D721Med (cell line): ENCODE results near the gene B4GALT2.

ENCODE experiments used
- DNase-seq: peaks from one replicate; pipeline ENCODE4 v3.0.0; 2011; ENCODE audit warnings: low spot score; ENCODE audit not compliant: insufficient read length
- FAIRE-seq: peaks from 2 replicates; lab custom pipeline; 2011; peaks lifted over from hg19 to GRCh38; lab: Jason Lieb, UNC
- TF ChIP-seq, protein P1 (sequence below): IDR thresholded peaks from 2 replicates; pipeline ENCODE4 v1.5.1; 2012; ENCODE audit warnings: mild to moderate bottlenecking, control low read depth; ENCODE audit not compliant: insufficient read depth; ENCODE audit errors: missing control alignments

B4GALT2 gene

DNA sequence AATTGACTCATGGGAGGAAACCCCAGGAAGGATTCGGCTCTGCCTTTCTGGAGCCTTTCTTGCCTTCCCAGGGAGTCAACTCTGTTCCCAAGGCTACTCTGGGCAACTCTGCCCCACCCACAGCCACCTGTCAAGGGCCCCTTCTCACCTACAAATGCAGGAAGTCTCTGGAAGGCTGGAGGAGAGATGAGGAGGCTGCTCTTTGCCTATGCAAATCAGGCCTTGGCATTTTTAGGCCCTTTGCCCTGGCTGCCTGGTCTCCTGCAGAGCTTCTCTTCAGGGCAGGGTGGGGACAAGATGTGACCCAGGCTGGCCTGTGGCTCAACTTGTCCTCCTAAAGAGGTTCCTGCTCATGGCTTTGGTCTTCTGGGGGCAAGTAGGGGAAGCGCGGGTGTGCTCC, 46.8 kb downstream of the B4GALT2 start:
- FAIRE-seq, result no peak
- no peak for DNase-seq
- TF ChIP-seq, protein P1, sequence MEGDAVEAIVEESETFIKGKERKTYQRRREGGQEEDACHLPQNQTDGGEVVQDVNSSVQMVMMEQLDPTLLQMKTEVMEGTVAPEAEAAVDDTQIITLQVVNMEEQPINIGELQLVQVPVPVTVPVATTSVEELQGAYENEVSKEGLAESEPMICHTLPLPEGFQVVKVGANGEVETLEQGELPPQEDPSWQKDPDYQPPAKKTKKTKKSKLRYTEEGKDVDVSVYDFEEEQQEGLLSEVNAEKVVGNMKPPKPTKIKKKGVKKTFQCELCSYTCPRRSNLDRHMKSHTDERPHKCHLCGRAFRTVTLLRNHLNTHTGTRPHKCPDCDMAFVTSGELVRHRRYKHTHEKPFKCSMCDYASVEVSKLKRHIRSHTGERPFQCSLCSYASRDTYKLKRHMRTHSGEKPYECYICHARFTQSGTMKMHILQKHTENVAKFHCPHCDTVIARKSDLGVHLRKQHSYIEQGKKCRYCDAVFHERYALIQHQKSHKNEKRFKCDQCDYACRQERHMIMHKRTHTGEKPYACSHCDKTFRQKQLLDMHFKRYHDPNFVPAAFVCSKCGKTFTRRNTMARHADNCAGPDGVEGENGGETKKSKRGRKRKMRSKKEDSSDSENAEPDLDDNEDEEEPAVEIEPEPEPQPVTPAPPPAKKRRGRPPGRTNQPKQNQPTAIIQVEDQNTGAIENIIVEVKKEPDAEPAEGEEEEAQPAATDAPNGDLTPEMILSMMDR, result no peak

DNA sequence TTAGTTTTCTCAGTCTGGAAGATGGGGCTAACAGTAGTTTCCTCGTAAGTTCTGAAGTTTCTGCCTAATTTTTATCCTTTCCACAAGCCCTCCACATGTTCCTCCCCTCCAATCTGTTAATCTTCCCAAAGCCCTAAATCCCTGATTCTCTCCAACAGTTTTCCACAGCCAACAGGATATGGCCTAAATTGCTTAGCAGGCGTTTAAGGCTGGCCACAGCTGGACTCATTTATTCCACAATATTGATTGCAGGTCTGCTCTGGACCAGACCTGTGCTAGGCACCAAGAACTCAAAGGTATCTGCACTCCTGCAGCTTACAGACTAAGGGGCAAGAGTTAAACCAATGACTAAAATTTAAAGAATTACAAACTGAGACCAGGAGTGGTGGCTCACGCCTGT, 48.3 kb downstream of the B4GALT2 start:
- DNase-seq, result no peak
- TF ChIP-seq, protein P1, result no peak
- FAIRE-seq, result no peak

DNA sequence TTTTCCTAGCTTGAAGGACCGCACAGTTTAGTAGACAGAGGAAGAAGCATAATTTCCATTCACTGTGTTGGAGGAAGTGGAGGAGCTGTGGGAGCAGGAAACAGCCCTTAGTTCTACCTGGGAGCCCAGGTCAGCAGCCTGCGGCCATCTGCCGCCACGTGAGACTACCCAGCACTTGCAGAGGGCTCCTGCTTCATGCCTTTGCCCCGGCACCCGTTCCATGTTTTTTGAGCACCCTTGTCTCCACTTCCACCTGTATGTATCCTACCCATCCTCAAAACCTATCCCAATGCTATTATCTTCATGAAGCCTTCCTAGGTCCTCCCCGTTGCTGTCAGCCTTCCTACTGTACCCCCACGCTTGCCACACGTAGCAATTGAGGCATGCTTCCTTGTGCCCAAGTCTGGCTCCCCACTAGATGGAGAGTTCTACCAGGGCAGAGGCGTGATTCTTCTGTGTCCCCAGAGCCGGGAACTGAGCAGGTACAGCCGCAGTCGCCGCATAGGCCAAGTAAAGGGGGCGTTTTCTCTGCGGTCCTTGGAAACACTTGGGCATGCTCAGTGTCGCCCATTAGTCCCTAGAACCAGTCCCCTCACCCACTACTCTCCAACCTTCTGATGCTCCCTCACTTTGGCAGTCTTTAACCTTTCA, 50.4 kb downstream of the B4GALT2 start:
- no peak for FAIRE-seq
- DNase-seq, result no peak
- TF ChIP-seq, protein P1, result no peak

DNA sequence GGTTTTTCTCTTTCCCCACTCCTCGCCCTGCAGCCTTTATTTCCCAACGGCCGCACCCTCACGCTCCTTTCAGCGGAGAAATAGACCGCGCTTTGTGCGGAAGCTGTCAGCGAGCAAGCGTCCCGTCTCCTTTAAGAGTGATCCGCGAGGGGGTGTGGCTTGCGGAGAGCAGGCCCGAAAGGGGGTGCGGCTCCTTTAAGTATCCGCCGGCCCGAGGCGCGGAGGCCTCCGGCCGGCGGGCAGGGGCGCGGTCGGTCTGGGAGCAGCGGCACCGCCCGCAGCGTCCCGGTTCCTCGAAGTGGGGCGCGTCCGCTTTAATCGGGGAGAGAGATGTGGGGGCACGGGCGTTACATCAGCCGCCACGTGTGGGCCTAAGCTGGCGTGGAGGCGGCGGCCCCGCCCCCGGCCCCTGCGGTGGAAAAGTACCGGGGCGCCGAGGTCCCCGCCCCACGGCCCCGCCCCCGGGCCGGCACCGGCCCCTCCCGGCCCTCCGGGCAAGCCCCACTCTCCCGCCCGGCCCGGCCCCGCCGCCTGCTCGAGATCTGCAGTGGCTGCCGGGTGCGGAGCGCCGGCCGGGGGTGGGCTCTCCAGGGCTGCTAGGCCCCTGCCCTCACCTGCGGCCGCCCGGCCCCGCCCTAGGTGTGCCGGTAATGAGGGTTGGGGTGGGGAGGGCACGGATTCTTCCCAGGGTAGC, 51.0 kb downstream of the B4GALT2 start:
- DNase-seq (peak; percentile 79), FAIRE-seq (no peak)
- TF ChIP-seq, protein P1, result no peak

DNA sequence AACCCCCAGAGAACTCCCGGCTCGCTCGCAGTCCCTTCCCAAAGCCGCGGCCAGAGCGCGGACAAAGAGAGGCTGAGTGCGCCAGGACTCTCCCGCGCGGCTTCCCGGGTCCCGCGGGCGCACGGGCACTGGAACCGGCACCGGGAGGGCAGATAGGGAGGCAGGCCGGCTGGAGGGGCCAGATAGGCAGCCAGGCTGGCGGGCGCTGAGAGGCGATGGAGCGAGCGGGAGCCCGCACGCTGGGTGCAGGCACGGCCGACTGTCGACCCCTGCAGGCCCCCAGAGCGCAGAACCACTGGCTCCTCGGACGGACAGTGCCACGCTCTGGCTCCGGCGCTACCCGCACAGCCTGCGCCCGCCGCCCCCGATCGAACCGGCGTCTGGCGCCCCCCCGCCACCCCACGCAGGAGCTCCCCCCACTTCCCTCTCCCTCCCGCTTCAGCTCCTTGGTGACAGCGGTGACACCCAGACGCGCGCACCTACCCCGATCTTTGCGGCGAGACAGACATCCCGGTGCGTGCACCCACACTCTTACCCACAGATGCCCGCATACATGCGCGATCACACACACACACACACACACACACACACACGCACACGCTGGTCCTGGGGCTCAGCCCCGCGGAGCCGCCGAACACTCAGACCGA, 51.7 kb downstream of the B4GALT2 start:
- DNase-seq, result no peak
- FAIRE-seq, result no peak

DNA sequence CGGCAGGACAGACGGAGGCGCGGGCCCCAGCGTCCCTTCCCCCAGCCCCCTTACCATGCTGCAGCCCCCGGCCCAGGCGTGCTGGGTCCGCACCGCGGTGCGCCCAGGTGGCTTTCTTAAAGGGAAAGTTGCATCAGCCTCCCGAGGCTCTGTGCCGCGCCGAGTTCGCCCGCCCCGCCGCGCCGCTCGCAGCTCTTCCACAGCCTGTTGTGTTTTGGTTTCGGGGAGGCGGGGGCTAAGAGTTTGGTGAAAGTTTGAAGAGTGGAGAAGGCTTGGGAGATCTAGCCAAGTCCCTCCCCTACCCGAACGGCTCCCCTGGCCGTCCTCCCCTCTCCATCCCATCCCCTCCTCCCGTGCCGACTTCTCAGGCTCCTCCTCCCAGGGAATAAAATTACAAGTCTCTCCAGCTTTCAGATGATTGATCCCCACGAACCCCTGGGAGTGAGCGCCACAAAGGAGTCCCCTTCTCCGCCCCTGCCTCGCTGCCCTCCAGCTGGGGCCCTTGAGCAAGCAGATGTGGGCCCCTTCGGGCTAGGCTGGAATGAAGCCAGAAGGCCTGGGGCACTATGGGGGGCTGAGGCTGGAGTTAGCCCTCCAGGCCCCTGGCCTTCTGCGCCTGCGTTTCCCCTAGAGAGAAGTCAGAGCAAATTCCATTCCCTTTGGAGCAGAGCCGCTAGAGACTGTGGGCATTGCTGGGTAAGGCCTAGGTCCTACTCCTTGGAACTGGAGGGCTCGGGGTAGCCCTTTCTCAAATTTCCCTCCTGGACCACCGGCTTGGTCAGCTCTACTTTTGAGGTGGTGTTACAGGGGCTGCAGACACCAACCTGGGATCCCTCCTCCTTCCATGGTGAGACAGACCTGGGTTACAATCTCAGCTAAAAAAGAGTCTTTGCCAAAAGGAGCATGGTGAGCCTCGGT, 52.5 kb downstream of the B4GALT2 start, which contains the start of gene SLC6A9:
Gene SLC6A9 (minus strand): TSS at position 211 of the 918 bp plus-strand sequence. CDS start 7,185 bp downstream, outside the sequence.
- DNase-seq (no peak), FAIRE-seq (no peak)
- TF ChIP-seq, protein P1, result no peak

More for the DNA sequence above, 51.7 kb downstream of the B4GALT2 start:
- TF ChIP-seq, protein P1, result peak; percentile 10
